Measurements from ENCODE around the gene RPS5. TPM values are rescaled to one million over a fixed set of nuclear protein-coding genes. Genes with fewer than 3 reads are reported as not detected.
A peak's percentile ranks its signal among the peaks of the same experiment; 100 is the strongest.
"Not testable (repeated sequence)": the region's sequence is repeated elsewhere in the genome, so short reads cannot be mapped to it uniquely, and the experiment has no call there.

Gene RPS5
- total RNA-seq, 1 experiment from 2014 or later: 1,079 TPM

- Mint-ChIP-seq H3K4me1 (ENCODE audit: low read depth, unreplicated experiment) (peaks cover 10% of the 10 kb centered on the region), H3K27me3 (ENCODE audit: unreplicated experiment) (peaks cover 80% of the 10 kb centered on the region), H3K27ac (ENCODE audit: unreplicated experiment) (no peak overlapping the region), H3K4me3 (ENCODE audit: low read depth, unreplicated experiment) (no peak overlapping the region), H3K9me3 (ENCODE audit: low read depth, unreplicated experiment) (no peaks in the 10 kb centered on the region), H3K36me3 (ENCODE audit: insufficient read depth, unreplicated experiment) (no peaks in the 10 kb centered on the region)
- DNase-seq: no peak
- CTCF ChIA-PET: interaction anchor here (0.5 to 1.3 kb wide), 3 partner anchors 15 to 105 kb away, joined by 3 to 4 read pairs (median 4); partner anchors contain the start of gene ZNF497
- BruUV-seq (replicated peaks): no TSS peak
- TF ChIP-seq, protein P1, sequence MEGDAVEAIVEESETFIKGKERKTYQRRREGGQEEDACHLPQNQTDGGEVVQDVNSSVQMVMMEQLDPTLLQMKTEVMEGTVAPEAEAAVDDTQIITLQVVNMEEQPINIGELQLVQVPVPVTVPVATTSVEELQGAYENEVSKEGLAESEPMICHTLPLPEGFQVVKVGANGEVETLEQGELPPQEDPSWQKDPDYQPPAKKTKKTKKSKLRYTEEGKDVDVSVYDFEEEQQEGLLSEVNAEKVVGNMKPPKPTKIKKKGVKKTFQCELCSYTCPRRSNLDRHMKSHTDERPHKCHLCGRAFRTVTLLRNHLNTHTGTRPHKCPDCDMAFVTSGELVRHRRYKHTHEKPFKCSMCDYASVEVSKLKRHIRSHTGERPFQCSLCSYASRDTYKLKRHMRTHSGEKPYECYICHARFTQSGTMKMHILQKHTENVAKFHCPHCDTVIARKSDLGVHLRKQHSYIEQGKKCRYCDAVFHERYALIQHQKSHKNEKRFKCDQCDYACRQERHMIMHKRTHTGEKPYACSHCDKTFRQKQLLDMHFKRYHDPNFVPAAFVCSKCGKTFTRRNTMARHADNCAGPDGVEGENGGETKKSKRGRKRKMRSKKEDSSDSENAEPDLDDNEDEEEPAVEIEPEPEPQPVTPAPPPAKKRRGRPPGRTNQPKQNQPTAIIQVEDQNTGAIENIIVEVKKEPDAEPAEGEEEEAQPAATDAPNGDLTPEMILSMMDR (IDR thresholded peaks at IDR 0.05; ENCODE audit: unreplicated experiment): no peak
- intact Hi-C loops (cut with micrococcal nuclease; ENCODE audit: unreplicated experiment): no loop called here
These were observed 39.8 kb upstream of the RPS5 start for GRCh38 chr19:58346961-58347929.

- not testable (repeated sequence) for BruUV-seq (replicated peaks); H3K36me3 Mint-ChIP-seq (ENCODE audit: insufficient read depth, unreplicated experiment)
These were observed 39.0 kb upstream of the RPS5 start for GRCh38 chr19:58348080-58348479.

DNA sequence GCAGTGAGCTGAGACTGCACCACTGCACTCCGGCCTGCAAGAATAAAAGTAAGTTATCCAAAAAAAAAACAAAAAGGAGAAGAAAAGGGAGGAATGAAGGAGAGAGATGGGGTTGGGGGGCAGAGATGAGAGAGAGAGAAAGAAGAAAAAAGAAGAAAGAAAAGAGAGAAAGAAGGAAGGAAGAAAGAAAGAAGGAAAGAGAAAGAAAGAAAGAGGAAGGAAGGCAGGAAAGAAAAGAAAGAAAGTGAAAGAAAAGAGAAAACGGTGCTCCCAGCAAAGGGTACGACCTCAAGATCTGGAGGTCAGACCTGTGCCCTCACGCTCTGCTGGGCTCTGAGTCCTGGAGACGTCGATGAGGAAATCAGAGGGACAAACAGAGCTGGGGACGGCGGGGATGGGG, 37.5 kb upstream of the RPS5 start:
- DNase-seq: no peak
- CTCF ChIA-PET: interaction anchor here (0.6 kb wide), 1 partner anchor 28 kb away, joined by 3 read pairs; no protein-coding TSS in a partner anchor
- no TSS peak for BruUV-seq (replicated peaks)
- Mint-ChIP-seq H3K4me1 (ENCODE audit: low read depth, unreplicated experiment) (peaks cover 10% of the 10 kb centered on the region), H3K9me3 (ENCODE audit: low read depth, unreplicated experiment) (no peaks in the 10 kb centered on the region), H3K27ac (ENCODE audit: unreplicated experiment) (no peak overlapping the region), H3K27me3 (ENCODE audit: unreplicated experiment) (peaks cover 85% of the 10 kb centered on the region), H3K36me3 (ENCODE audit: insufficient read depth, unreplicated experiment) (no peaks in the 10 kb centered on the region), H3K4me3 (ENCODE audit: low read depth, unreplicated experiment) (peak overlapping the region; percentile 29)
- TF ChIP-seq, protein P1 (IDR thresholded peaks at IDR 0.05; ENCODE audit: unreplicated experiment): no peak
- intact Hi-C loops (cut with micrococcal nuclease; ENCODE audit: unreplicated experiment): no loop called here

More at GRCh38 chr19:58348080-58348479, 39.0 kb upstream of the RPS5 start:
- intact Hi-C loops (cut with micrococcal nuclease; ENCODE audit: unreplicated experiment); CTCF ChIA-PET; H3K4me1 Mint-ChIP-seq (ENCODE audit: low read depth, unreplicated experiment); DNase-seq; H3K9me3 Mint-ChIP-seq (ENCODE audit: low read depth, unreplicated experiment); H3K4me3 Mint-ChIP-seq (ENCODE audit: low read depth, unreplicated experiment); H3K27ac Mint-ChIP-seq (ENCODE audit: unreplicated experiment): not testable (repeated sequence)
- peaks cover 88% of the 10 kb centered on the region for H3K27me3 Mint-ChIP-seq (ENCODE audit: unreplicated experiment)

GRCh38 chr19:58350001-58350861, 36.8 kb upstream of the RPS5 start:
- Mint-ChIP-seq H3K27ac (ENCODE audit: unreplicated experiment) (no peak overlapping the region), H3K36me3 (ENCODE audit: insufficient read depth, unreplicated experiment) (no peaks in the 10 kb centered on the region), H3K9me3 (ENCODE audit: low read depth, unreplicated experiment) (no peaks in the 10 kb centered on the region), H3K27me3 (ENCODE audit: unreplicated experiment) (peaks cover 78% of the 10 kb centered on the region), H3K4me3 (ENCODE audit: low read depth, unreplicated experiment) (peak overlapping the region; percentile 29), H3K4me1 (ENCODE audit: low read depth, unreplicated experiment) (peaks cover 10% of the 10 kb centered on the region)
- DNase-seq: peak; percentile 57
- BruUV-seq (replicated peaks): no TSS peak
- intact Hi-C loops (cut with micrococcal nuclease; ENCODE audit: unreplicated experiment): no loop called here
- CTCF ChIA-PET: interaction anchor here (0.6 kb wide), 1 partner anchor 27 kb away, joined by 3 read pairs; no protein-coding TSS in a partner anchor
- TF ChIP-seq, protein P1 (IDR thresholded peaks at IDR 0.05; ENCODE audit: unreplicated experiment): peak; percentile 27

Measured in Calu3 (cell line).